A673 (cell line): Measurements from ENCODE around the gene GJB5. TPM values are rescaled to one million over a fixed set of nuclear protein-coding genes. Genes with fewer than 3 reads are reported as not detected.

Experiments used
- BruUV-seq: library from RNA; stranded (reverse); fragments of 400-500 nt; replicated peaks from 2 replicates; lab custom pipeline; 2021; lab: Mats Ljungman, UMichigan
- CTCF ChIA-PET: fragments of 300-600 bp; sonication (Branson Sonifier 250); formaldehyde crosslinking; loops from one replicate; lab custom pipeline; 2022; ENCODE audit warnings: antibody characterized with exemption; lab: Charles Lee
- POLR2A ChIA-PET: fragments of 300-600 bp; sonication (Branson Sonifier 250); formaldehyde crosslinking; loops from one replicate; lab custom pipeline; 2022; ENCODE audit warnings: antibody characterized with exemption; ENCODE audit not compliant: low non-redundant PET; lab: Charles Lee
- DNase-seq: peaks from one replicate; pipeline ENCODE4 v3.0.0-alpha.2; 2015; ENCODE audit warnings: low spot score
- H3K27ac ChIP-seq: fragments of 200-600 bp; sonication (generic); 2 replicates; pipeline ENCODE4 v1.5.1; 2016; ENCODE audit warnings: mixed run types, low read depth, mild to moderate bottlenecking, mixed read lengths, antibody characterized with exemption, low read length; ENCODE audit not compliant: poor library complexity, severe bottlenecking
- H3K27me3 ChIP-seq: fragments of 200-600 bp; sonication (generic); replicated peaks from 2 replicates; pipeline ENCODE4 v1.6.1; 2017; ENCODE audit warnings: mixed run types, low read depth, mild to moderate bottlenecking, mixed read lengths, antibody characterized with exemption, low read length; ENCODE audit not compliant: insufficient read depth, poor library complexity
- H3K36me3 ChIP-seq: fragments of 200-600 bp; sonication (generic); 2 replicates; pipeline ENCODE4 v1.6.1; 2016; ENCODE audit warnings: mixed run types, mild to moderate bottlenecking, mixed read lengths, antibody characterized with exemption, low read length; ENCODE audit not compliant: insufficient read depth, poor library complexity, severe bottlenecking
- H3K4me1 ChIP-seq: fragments of 200-600 bp; sonication (generic); 2 replicates; pipeline ENCODE4 v1.6.1; 2017; ENCODE audit warnings: mixed run types, mild to moderate bottlenecking, mixed read lengths, antibody characterized with exemption, low read length; ENCODE audit not compliant: insufficient read depth, poor library complexity, severe bottlenecking
- H3K4me3 ChIP-seq: fragments of 200-600 bp; sonication (generic); 2 replicates; pipeline ENCODE4 v1.5.1; 2016; ENCODE audit warnings: low read depth, mixed run types, mild to moderate bottlenecking, mixed read lengths, low read length; ENCODE audit not compliant: poor library complexity, severe bottlenecking
- H3K9me3 ChIP-seq: fragments of 200-600 bp; sonication (generic); 2 replicates; pipeline ENCODE4 v1.6.1; 2016; ENCODE audit warnings: mixed run types, low read depth, mild to moderate bottlenecking, mixed read lengths, antibody characterized with exemption, low read length; ENCODE audit not compliant: poor library complexity, severe bottlenecking
- EZH2 ChIP-seq: fragments of 200-600 bp; sonication (generic); IDR thresholded peaks from 2 replicates; pipeline ENCODE4 v1.6.1; 2017; ENCODE audit warnings: borderline replicate concordance, low read depth, mild to moderate bottlenecking, mixed read lengths, antibody characterized with exemption, low read length; ENCODE audit not compliant: poor library complexity, severe bottlenecking
- intact Hi-C: fragments of 100-400 bp; cut with micrococcal nuclease; formaldehyde crosslinking; loops from one replicate; pipeline ENCODE4 v1.10.0; 2022; ENCODE audit not compliant: unreplicated experiment
- total RNA-seq: library from RNA; stranded (reverse); gene quantifications from 2 replicates; pipeline ENCODE4 v1.2.3, GENCODE V29; 2021
- TF ChIP-seq, protein P1 (sequence below): fragments of 300-800, 200-600 bp; sonication (generic); conservative IDR thresholded peaks from 2 replicates; pipeline ENCODE4 v1.5.1; 2017; ENCODE audit warnings: low read depth, mild to moderate bottlenecking, antibody characterized with exemption, low read length, moderate library complexity, mixed read lengths

Gene GJB5
- total RNA-seq, 1 experiment from 2014 or later, result not detected

DNA sequence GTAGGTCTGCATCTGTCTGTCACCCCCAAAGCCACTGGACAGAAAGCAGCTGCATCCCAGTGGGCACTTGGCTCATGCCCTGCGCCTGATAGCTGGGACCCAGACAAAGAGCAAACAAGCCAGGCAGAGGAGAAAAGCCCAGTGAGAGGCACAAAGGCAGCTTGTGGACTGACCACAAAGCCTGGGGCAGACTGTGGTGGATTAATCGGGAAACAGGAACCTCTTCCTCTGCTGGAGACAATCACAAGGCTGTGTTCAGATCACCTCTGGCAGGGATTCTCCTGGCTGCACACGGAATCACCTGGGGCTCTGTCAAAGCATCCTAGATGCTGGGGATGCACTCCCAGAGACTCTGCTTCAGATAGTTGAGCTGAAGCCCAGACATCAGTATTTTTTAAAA, 15.2 kb upstream of the GJB5 start:
- TF ChIP-seq, protein P1, sequence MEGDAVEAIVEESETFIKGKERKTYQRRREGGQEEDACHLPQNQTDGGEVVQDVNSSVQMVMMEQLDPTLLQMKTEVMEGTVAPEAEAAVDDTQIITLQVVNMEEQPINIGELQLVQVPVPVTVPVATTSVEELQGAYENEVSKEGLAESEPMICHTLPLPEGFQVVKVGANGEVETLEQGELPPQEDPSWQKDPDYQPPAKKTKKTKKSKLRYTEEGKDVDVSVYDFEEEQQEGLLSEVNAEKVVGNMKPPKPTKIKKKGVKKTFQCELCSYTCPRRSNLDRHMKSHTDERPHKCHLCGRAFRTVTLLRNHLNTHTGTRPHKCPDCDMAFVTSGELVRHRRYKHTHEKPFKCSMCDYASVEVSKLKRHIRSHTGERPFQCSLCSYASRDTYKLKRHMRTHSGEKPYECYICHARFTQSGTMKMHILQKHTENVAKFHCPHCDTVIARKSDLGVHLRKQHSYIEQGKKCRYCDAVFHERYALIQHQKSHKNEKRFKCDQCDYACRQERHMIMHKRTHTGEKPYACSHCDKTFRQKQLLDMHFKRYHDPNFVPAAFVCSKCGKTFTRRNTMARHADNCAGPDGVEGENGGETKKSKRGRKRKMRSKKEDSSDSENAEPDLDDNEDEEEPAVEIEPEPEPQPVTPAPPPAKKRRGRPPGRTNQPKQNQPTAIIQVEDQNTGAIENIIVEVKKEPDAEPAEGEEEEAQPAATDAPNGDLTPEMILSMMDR, result no peak
- no peak for TF ChIP-seq EZH2
- intact Hi-C loops, result loop anchor here (5.0 kb wide), 1 partner anchor 1107 kb away; no protein-coding TSS in a partner anchor
- H3K9me3 ChIP-seq, result no peaks in the 10 kb centered on the region
- H3K4me1 ChIP-seq, result no peaks in the 10 kb centered on the region
- no peak for DNase-seq
- H3K27me3 ChIP-seq, result no peaks in the 10 kb centered on the region
- BruUV-seq, result no TSS peak
- CTCF ChIA-PET, result no interaction called here
- no peak overlapping the region for H3K4me3 ChIP-seq
- POLR2A ChIA-PET, result no interaction called here
- H3K27ac ChIP-seq, result no peak overlapping the region
- H3K36me3 ChIP-seq, result no peaks in the 10 kb centered on the region

GRCh38 chr1:34740161-34740868, 14.5 kb upstream of the GJB5 start:
- no peak for TF ChIP-seq EZH2
- TF ChIP-seq, protein P1, result no peak
- intact Hi-C loops, result loop anchor here (5.0 kb wide), 1 partner anchor 1108 kb away; no protein-coding TSS in a partner anchor
- Histone ChIP-seq H3K27ac (no peak overlapping the region), H3K4me3 (no peak overlapping the region), H3K4me1 (no peaks in the 10 kb centered on the region), H3K27me3 (no peaks in the 10 kb centered on the region), H3K36me3 (no peaks in the 10 kb centered on the region), H3K9me3 (no peaks in the 10 kb centered on the region)
- CTCF ChIA-PET, result interaction anchor here (0.6 kb wide), 1 partner anchor 388 kb away, joined by 3 read pairs; no protein-coding TSS in a partner anchor
- POLR2A ChIA-PET, result no interaction called here
- no TSS peak for BruUV-seq
- no peak for DNase-seq

DNA sequence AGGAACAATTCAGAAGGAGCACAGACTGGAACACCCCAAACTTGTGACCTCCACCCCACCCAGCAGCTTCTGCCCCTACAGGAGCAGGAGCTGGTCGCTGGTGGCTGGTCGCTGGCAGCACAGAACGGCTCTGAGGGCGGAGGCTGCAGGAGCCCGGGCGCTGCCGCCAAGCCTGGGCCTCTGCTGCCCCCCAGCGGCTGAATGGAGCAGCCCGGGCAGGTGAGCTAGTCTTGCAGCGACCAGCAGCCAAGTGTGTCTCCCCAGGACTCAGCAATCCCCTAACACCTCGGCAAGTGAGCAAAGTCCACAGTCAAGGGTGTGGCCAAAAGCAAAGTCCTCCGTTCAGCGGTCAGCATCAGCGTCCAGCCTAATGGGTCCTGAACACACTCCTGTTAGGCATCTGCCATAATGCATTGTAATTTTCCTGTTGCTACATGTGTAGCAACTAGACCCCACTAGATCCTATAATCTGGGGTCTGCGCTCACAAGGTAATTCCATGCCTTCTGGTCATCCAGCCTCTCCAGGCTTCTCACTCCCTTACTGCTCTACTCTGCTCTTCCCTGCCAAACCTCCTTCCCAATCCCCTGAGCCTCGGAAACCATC, 12.1 kb upstream of the GJB5 start:
- Histone ChIP-seq H3K27ac (no peak overlapping the region), H3K36me3 (no peaks in the 10 kb centered on the region), H3K4me1 (no peaks in the 10 kb centered on the region), H3K9me3 (no peaks in the 10 kb centered on the region), H3K27me3 (no peaks in the 10 kb centered on the region), H3K4me3 (no peak overlapping the region)
- intact Hi-C loops, result loop anchor here (2.0 to 5.0 kb wide), 2 partner anchors 282 to 1110 kb away; no protein-coding TSS in a partner anchor
- no peak for TF ChIP-seq EZH2
- TF ChIP-seq, protein P1, result peak; percentile 96
- DNase-seq, result peak; percentile 78
- CTCF ChIA-PET, result interaction anchor here (0.6 to 2.0 kb wide), 6 partner anchors 10 to 1110 kb away, joined by 3 to 10 read pairs (median 4); no protein-coding TSS in a partner anchor
- no TSS peak for BruUV-seq
- POLR2A ChIA-PET, result no interaction called here
